ENCODE measurements around the gene STK11. TPM values are rescaled to one million over a fixed set of nuclear protein-coding genes. Genes with fewer than 3 reads are reported as not detected.

STK11 gene
- total RNA-seq, 1 experiment from 2014 or later = 56.7 TPM

DNA sequence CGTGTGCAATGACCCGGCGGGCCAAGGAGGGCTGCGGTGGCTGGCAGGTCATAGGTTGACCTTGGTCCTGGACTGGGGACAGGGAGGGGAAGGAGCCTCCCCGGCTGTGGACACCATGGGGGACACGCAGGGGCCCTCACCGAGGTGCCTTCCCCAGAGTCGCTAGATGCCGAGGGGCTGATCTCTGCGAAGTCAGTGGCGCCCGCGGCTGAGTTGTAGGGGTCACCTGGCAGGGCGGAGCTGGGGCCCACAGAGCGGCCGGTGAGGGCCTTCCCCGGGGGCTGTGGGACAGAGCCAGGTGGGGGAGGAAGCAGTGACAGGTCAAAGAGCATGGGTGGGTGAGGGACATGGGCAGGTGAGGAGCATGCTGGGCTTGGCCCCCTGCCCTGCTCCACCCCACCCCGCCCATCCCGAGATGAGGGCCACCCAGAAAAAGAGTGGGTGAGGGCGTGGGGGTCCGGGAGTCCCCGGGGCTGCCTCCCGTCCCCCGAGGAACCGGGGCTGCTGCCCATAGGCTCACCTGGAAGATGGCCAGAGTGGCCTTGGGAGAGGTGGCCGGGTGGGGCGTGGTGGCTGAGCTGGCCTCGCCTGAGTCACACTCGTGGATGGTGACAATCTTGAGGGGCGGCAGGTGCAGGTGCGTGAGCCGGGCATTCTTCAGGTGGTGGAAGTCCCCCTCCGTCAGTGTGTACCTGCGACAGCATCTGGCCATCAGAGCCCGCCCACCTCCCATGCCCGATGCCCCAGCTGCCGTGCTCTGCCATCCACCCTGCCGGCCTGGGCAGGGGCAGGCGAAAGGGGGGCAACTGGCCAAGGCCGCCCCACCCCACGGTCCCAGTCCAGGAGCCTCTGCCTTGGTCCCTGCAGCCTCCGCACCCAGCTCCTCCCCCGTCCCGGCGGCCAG lies 28.7 kb downstream of the STK11 start:
- H3K27me3 ChIP-seq (replicated peaks; ENCODE audit: control insufficient read depth, insufficient read depth, low read length) = no peaks in the 10 kb centered on the region
- H3K9me3 Mint-ChIP-seq (ENCODE audit: unreplicated experiment) = no peaks in the 10 kb centered on the region
- ChIA-PET POLR2A (no interaction called here), CTCF (no interaction called here)
- DNase-seq = no peak
- no peak overlapping the region for H3K4me3 ChIP-seq (ENCODE audit: low read depth, low read length)
- peaks cover 4% of the 10 kb centered on the region; the same call in 1 of the 2 replicates for H3K4me1 ChIP-seq
- H3K27me3 Mint-ChIP-seq (ENCODE audit: insufficient read depth, unreplicated experiment) = no peaks in the 10 kb centered on the region
- no peak overlapping the region for H3K27ac Mint-ChIP-seq (ENCODE audit: unreplicated experiment)
- BruUV-seq (replicated peaks) = no TSS peak
- no peaks in the 10 kb centered on the region for H3K9me3 ChIP-seq
- no peaks in the 10 kb centered on the region for H3K4me1 Mint-ChIP-seq (ENCODE audit: low read depth, unreplicated experiment)
- H3K36me3 ChIP-seq (ENCODE audit: control insufficient read depth, insufficient read depth, low read length) = no peaks in the 10 kb centered on the region
- TF ChIP-seq, protein P1, sequence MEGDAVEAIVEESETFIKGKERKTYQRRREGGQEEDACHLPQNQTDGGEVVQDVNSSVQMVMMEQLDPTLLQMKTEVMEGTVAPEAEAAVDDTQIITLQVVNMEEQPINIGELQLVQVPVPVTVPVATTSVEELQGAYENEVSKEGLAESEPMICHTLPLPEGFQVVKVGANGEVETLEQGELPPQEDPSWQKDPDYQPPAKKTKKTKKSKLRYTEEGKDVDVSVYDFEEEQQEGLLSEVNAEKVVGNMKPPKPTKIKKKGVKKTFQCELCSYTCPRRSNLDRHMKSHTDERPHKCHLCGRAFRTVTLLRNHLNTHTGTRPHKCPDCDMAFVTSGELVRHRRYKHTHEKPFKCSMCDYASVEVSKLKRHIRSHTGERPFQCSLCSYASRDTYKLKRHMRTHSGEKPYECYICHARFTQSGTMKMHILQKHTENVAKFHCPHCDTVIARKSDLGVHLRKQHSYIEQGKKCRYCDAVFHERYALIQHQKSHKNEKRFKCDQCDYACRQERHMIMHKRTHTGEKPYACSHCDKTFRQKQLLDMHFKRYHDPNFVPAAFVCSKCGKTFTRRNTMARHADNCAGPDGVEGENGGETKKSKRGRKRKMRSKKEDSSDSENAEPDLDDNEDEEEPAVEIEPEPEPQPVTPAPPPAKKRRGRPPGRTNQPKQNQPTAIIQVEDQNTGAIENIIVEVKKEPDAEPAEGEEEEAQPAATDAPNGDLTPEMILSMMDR (IDR thresholded peaks at IDR 0.05; ENCODE audit: insufficient read depth in 1 of 2, low read depth in 1 of 2, low read length in 1 of 2, severe bottlenecking in 1 of 2, unreplicated experiment in 1 of 2) = no peak
- intact Hi-C loops (cut with micrococcal nuclease; ENCODE audit: unreplicated experiment) = no loop called here
- peaks cover 15% of the 10 kb centered on the region for H3K36me3 Mint-ChIP-seq (ENCODE audit: insufficient read depth, unreplicated experiment)
- H3K4me3 Mint-ChIP-seq (ENCODE audit: unreplicated experiment) = no peak overlapping the region

DNA sequence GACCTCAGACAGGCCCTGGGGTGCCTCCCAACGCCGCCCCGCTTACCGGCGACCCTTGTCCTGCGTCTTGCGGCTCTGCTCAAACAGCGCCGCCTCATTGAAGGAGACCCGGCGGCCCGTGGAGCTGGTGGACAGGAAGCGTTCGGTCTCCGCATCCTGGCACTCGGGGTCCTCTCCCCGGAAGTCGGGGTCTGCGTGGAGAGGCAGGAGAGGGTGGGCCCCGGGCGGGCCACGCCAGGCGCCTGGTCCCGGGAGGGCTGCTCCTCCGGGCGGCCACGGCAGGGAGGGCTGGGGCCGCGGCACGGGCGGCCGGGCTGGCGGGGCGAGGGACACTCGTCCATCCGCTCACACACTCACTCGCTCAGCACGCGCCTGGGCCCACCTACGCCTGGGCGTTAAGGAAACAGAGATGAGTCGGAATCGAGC lies 29.4 kb downstream of the STK11 start:
- BruUV-seq (replicated peaks) = no TSS peak
- DNase-seq = no peak
- CTCF ChIA-PET = no interaction called here
- H3K27ac Mint-ChIP-seq (ENCODE audit: unreplicated experiment) = no peak overlapping the region
- H3K4me1 Mint-ChIP-seq (ENCODE audit: low read depth, unreplicated experiment) = no peaks in the 10 kb centered on the region
- H3K9me3 Mint-ChIP-seq (ENCODE audit: unreplicated experiment) = no peaks in the 10 kb centered on the region
- H3K4me1 ChIP-seq = peaks cover 9% of the 10 kb centered on the region
- TF ChIP-seq, protein P1 (IDR thresholded peaks at IDR 0.05; ENCODE audit: insufficient read depth in 1 of 2, low read depth in 1 of 2, low read length in 1 of 2, severe bottlenecking in 1 of 2, unreplicated experiment in 1 of 2) = no peak
- no peaks in the 10 kb centered on the region for H3K27me3 ChIP-seq (replicated peaks; ENCODE audit: control insufficient read depth, insufficient read depth, low read length)
- no peak overlapping the region for H3K4me3 ChIP-seq (ENCODE audit: low read depth, low read length)
- no peaks in the 10 kb centered on the region for H3K36me3 ChIP-seq (ENCODE audit: control insufficient read depth, insufficient read depth, low read length)
- intact Hi-C loops (cut with micrococcal nuclease; ENCODE audit: unreplicated experiment) = no loop called here
- peaks cover 15% of the 10 kb centered on the region for H3K36me3 Mint-ChIP-seq (ENCODE audit: insufficient read depth, unreplicated experiment)
- POLR2A ChIA-PET = no interaction called here
- no peaks in the 10 kb centered on the region for H3K9me3 ChIP-seq
- H3K27me3 Mint-ChIP-seq (ENCODE audit: insufficient read depth, unreplicated experiment) = no peaks in the 10 kb centered on the region
- H3K4me3 Mint-ChIP-seq (ENCODE audit: unreplicated experiment) = no peak overlapping the region

DNA sequence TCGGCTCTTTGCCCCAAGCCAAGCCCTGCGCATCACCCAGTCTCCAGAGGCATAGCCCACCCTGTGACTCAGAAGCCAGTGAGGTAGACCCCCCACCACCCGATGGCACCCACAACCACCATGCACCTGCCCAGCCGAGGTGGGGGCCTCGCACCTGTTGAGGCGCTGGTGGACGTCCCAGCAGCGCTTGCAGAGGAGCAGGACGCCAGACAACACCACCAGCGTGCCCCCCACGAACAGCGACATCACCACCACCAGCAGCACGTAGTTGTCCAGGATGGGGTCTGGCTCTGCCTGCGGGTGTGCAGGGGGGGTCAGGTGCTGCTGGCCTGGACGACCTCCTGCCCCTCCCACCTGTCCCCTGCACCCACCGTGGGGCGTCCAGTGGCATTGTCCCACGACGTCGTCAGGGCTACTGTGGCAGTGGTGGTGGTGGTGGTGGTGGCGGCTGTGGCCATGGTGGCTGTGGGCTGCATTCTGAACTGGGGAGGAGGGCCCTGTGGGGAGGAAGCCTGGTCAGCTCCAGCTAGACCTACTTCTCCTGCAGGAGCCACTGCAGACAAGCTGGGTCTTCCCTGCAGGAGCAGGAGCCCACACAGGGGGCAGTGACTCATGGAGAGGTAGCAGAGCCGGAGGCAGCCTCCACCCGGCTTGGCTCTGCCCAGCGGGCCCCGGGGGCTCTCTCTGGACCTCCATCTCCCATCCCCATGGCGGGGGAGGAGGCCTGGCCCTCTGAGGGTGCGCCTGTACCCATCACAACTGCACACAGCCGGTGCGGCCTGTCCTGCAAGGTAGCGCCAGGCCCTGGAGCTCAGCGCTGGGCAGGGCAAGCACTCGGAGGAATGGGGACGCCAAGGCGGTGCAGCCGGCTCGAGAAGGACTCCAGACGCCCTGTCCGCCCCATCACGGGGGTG lies 30.3 kb downstream of the STK11 start:
- Mint-ChIP-seq H3K27me3 (ENCODE audit: insufficient read depth, unreplicated experiment) (no peaks in the 10 kb centered on the region), H3K4me1 (ENCODE audit: low read depth, unreplicated experiment) (no peaks in the 10 kb centered on the region), H3K36me3 (ENCODE audit: insufficient read depth, unreplicated experiment) (peaks cover 15% of the 10 kb centered on the region), H3K9me3 (ENCODE audit: unreplicated experiment) (no peaks in the 10 kb centered on the region), H3K4me3 (ENCODE audit: unreplicated experiment) (peak overlapping the region; percentile 77), H3K27ac (ENCODE audit: unreplicated experiment) (no peak overlapping the region)
- H3K27me3 ChIP-seq (replicated peaks; ENCODE audit: control insufficient read depth, insufficient read depth, low read length) = no peaks in the 10 kb centered on the region
- BruUV-seq (replicated peaks) = no TSS peak
- CTCF ChIA-PET = no interaction called here
- H3K9me3 ChIP-seq = no peaks in the 10 kb centered on the region
- POLR2A ChIA-PET = no interaction called here
- TF ChIP-seq, protein P1 (IDR thresholded peaks at IDR 0.05; ENCODE audit: insufficient read depth in 1 of 2, low read depth in 1 of 2, low read length in 1 of 2, severe bottlenecking in 1 of 2, unreplicated experiment in 1 of 2) = no peak
- intact Hi-C loops (cut with micrococcal nuclease; ENCODE audit: unreplicated experiment) = no loop called here
- no peak for DNase-seq
- H3K4me3 ChIP-seq (ENCODE audit: low read depth, low read length) = peak overlapping the region; percentile 22; the same call in 1 of the 2 replicates
- H3K36me3 ChIP-seq (ENCODE audit: control insufficient read depth, insufficient read depth, low read length) = no peaks in the 10 kb centered on the region
- H3K4me1 ChIP-seq = peaks cover 12% of the 10 kb centered on the region
